GM12891 (cell line): Measurements from ENCODE around the gene POP4.

ENCODE experiments used
- POLR2A ChIP-seq: IDR thresholded peaks from 2 replicates; pipeline ENCODE4 v1.6.1; 2011; ENCODE audit warnings: low read depth, low read length, control low read depth
- POLR2AphosphoS5 ChIP-seq: IDR thresholded peaks from 2 replicates; pipeline ENCODE4 v1.6.1; 2011; ENCODE audit warnings: low read depth, low read length, control low read depth

DNA sequence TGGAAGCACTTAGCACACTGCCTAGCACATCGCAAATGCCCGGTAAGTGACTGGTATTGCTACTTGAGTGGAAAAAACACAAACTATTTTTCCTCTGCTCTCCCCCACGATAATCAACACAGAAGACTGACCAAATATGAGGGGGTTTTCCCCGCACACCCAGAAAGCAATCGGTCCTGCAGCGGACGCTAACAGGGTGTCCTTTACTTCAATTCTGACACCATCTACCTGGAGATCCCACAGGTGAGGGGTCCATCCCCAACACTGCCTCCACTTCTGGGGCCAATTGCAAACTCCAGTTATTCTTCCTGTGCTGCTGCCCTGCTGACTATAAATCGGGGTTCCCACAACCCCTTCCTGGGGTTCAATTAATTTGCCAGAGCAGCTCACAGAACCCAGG lies 33.0 kb downstream of the POP4 start:
- no peak for TF ChIP-seq POLR2AphosphoS5
- TF ChIP-seq POLR2A, result no peak
